CD4-positive, alpha-beta T cell (primary cell): ENCODE results near the gene SMOC2. TPM values are rescaled to one million over a fixed set of nuclear protein-coding genes. Genes with fewer than 3 reads are reported as not detected.

Source experiments
- ATAC-seq: fragments of 200-7000 bp; cut with Tn5 transposase; one replicate; pipeline ENCODE4 v1.10.0; 2022; ENCODE audit warnings: mild to moderate bottlenecking; ENCODE audit not compliant: poor library complexity
- CTCF ChIA-PET: fragments of 350-600 bp; sonication (Branson Sonifier 250); formaldehyde crosslinking; loops from one replicate; lab custom pipeline; 2021; ENCODE audit warnings: antibody characterized with exemption, inconsistent platforms; lab: Charles Lee
- POLR2A ChIA-PET: fragments of 350-600 bp; sonication (Branson Sonifier 250); formaldehyde crosslinking; loops from one replicate; lab custom pipeline; 2021; ENCODE audit warnings: antibody characterized with exemption, inconsistent platforms; lab: Charles Lee
- DNase-seq, 14 experiments: peaks; one replicate each; pipeline ENCODE4 v3.0.0-alpha.2; 2013 to 2020; ENCODE audit warnings: mixed read lengths in 2 of 14
- H3K27ac ChIP-seq, 2 donors: one replicate each; pipeline versions ENCODE4 v1.5.1 to v1.7.0; 2013; ENCODE audit warnings: low read length in 2 of 2, low read depth in 1 of 2, mild to moderate bottlenecking in 1 of 2
- H3K27me3 ChIP-seq, 2 experiments: 1 replicate in 1 of 2; 2 replicates in 1 of 2; pipeline versions ENCODE4 v1.6.1 to v1.7.0; 2013; ENCODE audit warnings: low read length in 2 of 2, control low read depth in 1 of 2, mild to moderate bottlenecking in 1 of 2, moderate library complexity in 1 of 2; ENCODE audit not compliant: insufficient read depth in 2 of 2, control insufficient read depth in 1 of 2
- H3K36me3 ChIP-seq: one replicate; pipeline ENCODE4 v1.6.1; 2013; ENCODE audit warnings: low read length, control low read depth; ENCODE audit not compliant: insufficient read depth
- H3K4me1 ChIP-seq: one replicate; pipeline ENCODE4 v1.6.1; 2013; ENCODE audit warnings: low read length, control low read depth; ENCODE audit not compliant: insufficient read depth
- H3K4me3 ChIP-seq: one replicate; pipeline ENCODE4 v1.5.1; 2013; ENCODE audit warnings: mild to moderate bottlenecking, low read length, moderate library complexity
- H3K9me3 ChIP-seq, 2 experiments: 1 replicate in 1 of 2; 2 replicates in 1 of 2; pipeline versions ENCODE4 v1.6.1 to v1.7.0; 2013; ENCODE audit warnings: low read length in 2 of 2, mild to moderate bottlenecking in 2 of 2, control low read depth in 1 of 2, moderate library complexity in 1 of 2; ENCODE audit not compliant: control insufficient read depth in 1 of 2, insufficient read depth in 1 of 2
- H3K27ac Mint-ChIP-seq: one replicate; pipeline ENCODE4 v1.8.0; 2020; ENCODE audit warnings: mixed read lengths
- H3K27me3 Mint-ChIP-seq: one replicate; pipeline ENCODE4 v1.8.0; 2021; ENCODE audit warnings: mixed read lengths
- H3K36me3 Mint-ChIP-seq: one replicate; pipeline ENCODE4 v1.8.0; 2021; ENCODE audit warnings: low read depth, mixed read lengths
- H3K4me1 Mint-ChIP-seq: one replicate; pipeline ENCODE4 v1.8.0; 2021; ENCODE audit warnings: low read depth, mixed read lengths
- H3K4me3 Mint-ChIP-seq: one replicate; pipeline ENCODE4 v1.8.0; 2020; ENCODE audit warnings: mild to moderate bottlenecking, mixed read lengths
- H3K9me3 Mint-ChIP-seq: one replicate; pipeline ENCODE4 v1.8.0; 2020; ENCODE audit warnings: mixed read lengths
- CTCF ChIP-seq: fragments of 200-600 bp; IDR thresholded peaks from one replicate; pipeline ENCODE4 v1.8.0; 2022; ENCODE audit warnings: antibody characterized with exemption, mild to moderate bottlenecking
- intact Hi-C, 2 experiments: fragments of 100-400 bp; cut with DNase I in 1 of 2; cut with micrococcal nuclease in 1 of 2; formaldehyde crosslinking; loops; one replicate each; pipeline versions ENCODE4 v1.15.1 to v1.9.0; 2023 to 2025; cut with DNase I, micrococcal nuclease
- total RNA-seq, 174 experiments: library from RNA in 2 of 174; stranded (reverse) in 2 of 174; gene quantifications; one replicate each; pipeline ENCODE4 v1.2.3 and lab custom pipeline; 2021 to 2026

Gene SMOC2
- total RNA-seq, 2 experiments from 2014 or later, result not detected

GRCh38 chr6:168686029-168686738 lies 245.2 kb downstream of the SMOC2 start:
- Histone ChIP-seq H3K4me1 (no peaks in the 10 kb centered on the region), H3K9me3 (no peaks in the 10 kb centered on the region), H3K27me3 (no peaks in the 10 kb centered on the region), H3K27ac (no peak overlapping the region), H3K4me3 (no peak overlapping the region), H3K36me3 (no peaks in the 10 kb centered on the region)
- Mint-ChIP-seq H3K4me3 (no peak overlapping the region), H3K4me1 (no peaks in the 10 kb centered on the region), H3K9me3 (no peaks in the 10 kb centered on the region), H3K36me3 (no peaks in the 10 kb centered on the region), H3K27ac (no peak overlapping the region), H3K27me3 (no peaks in the 10 kb centered on the region)
- CTCF ChIA-PET, result no interaction called here
- ATAC-seq (no peak), DNase-seq (no peak)
- intact Hi-C loops, result no loop called here
- POLR2A ChIA-PET, result interaction anchor here (0.6 kb wide), 1 partner anchor 100 kb away, joined by 3 read pairs; no protein-coding TSS in a partner anchor
- TF ChIP-seq CTCF, result no peak

- Histone ChIP-seq H3K27me3 (no peaks in the 10 kb centered on the region), H3K36me3 (no peaks in the 10 kb centered on the region), H3K9me3 (no peaks in the 10 kb centered on the region), H3K4me3 (no peak overlapping the region), H3K27ac (no peak overlapping the region), H3K4me1 (no peaks in the 10 kb centered on the region)
- Mint-ChIP-seq H3K9me3 (no peaks in the 10 kb centered on the region), H3K4me3 (no peak overlapping the region), H3K27me3 (no peaks in the 10 kb centered on the region), H3K4me1 (no peaks in the 10 kb centered on the region), H3K27ac (no peak overlapping the region), H3K36me3 (no peaks in the 10 kb centered on the region)
- DNase-seq, result no peak
- TF ChIP-seq CTCF, result no peak
- POLR2A ChIA-PET, result interaction anchor here (0.6 kb wide), 1 partner anchor 101 kb away, joined by 3 read pairs; no protein-coding TSS in a partner anchor
- intact Hi-C loops, result no loop called here
- CTCF ChIA-PET, result no interaction called here
- no peak for ATAC-seq
Measured at GRCh38 chr6:168686831-168687730, 246.1 kb downstream of the SMOC2 start.

GRCh38 chr6:168690271-168690670 lies 249.3 kb downstream of the SMOC2 start:
- Histone ChIP-seq H3K4me1 (no peaks in the 10 kb centered on the region), H3K36me3 (no peaks in the 10 kb centered on the region), H3K27ac (no peak overlapping the region), H3K27me3 (no peaks in the 10 kb centered on the region), H3K9me3 (peaks cover 0 to 7% of the 10 kb centered on the region in 2 experiments), H3K4me3 (no peak overlapping the region)
- no peak overlapping the region for H3K27ac Mint-ChIP-seq
- H3K27me3 Mint-ChIP-seq, result no peaks in the 10 kb centered on the region
- H3K36me3 Mint-ChIP-seq, result no peaks in the 10 kb centered on the region
- TF ChIP-seq CTCF, result no peak
- no peak overlapping the region for H3K4me3 Mint-ChIP-seq
- H3K4me1 Mint-ChIP-seq, result no peaks in the 10 kb centered on the region
- no peaks in the 10 kb centered on the region for H3K9me3 Mint-ChIP-seq
- POLR2A ChIA-PET, result no interaction called here
- intact Hi-C loops, result no loop called here
- CTCF ChIA-PET, result no interaction called here
- DNase-seq (no peak), ATAC-seq (no peak)
